AG10803 (cell line): Measurements from ENCODE around the gene MISP3.

Experiments used
- DNase-seq: peaks from one replicate; pipeline ENCODE4 v3.0.0; 2010; ENCODE audit warnings: low read depth
- H3K4me3 ChIP-seq: 2 replicates; pipeline ENCODE4 v1.5.1; 2011; ENCODE audit warnings: mild to moderate bottlenecking, low read length, control low read depth
- TF ChIP-seq, protein P1 (sequence below): conservative IDR thresholded peaks from 2 replicates; pipeline ENCODE4 v1.5.1; 2011; ENCODE audit warnings: mild to moderate bottlenecking, low read length, control low read depth, inconsistent platforms

MISP3 gene

DNA sequence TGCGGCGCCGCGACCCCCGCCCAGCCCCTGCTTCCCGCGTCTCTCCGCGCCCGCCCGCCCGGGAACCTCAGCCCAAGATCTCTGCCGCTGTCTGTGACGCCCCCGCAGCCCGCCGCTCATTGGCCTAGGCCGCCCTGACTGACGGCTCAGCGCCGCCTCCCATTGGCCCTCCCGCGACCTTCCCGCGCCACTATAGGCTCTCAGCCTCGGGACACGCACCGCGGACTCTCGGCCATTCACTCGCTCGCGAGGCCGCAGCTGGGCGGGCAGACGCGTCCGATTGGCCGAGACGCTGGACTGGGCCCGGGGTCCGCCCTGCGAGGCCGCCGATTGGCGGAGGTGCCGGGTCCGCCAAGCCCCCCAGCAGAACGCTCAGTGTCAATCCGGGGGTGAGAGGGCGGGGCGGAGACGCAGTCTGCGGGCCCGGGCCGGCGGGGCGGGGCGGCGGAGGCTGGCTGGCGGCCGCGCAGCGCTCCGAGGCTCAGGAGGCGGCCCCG, 45.1 kb downstream of the MISP3 start, which contains the start of gene PRKACA:
TSS of gene PRKACA (minus strand) at position 95 of the 497 bp plus-strand sequence. CDS start 215 bp downstream, outside the sequence.
- peak within 1 kb of the TSS; percentile 79 for H3K4me3 ChIP-seq
- peak; percentile 99 for DNase-seq
- TF ChIP-seq, protein P1, sequence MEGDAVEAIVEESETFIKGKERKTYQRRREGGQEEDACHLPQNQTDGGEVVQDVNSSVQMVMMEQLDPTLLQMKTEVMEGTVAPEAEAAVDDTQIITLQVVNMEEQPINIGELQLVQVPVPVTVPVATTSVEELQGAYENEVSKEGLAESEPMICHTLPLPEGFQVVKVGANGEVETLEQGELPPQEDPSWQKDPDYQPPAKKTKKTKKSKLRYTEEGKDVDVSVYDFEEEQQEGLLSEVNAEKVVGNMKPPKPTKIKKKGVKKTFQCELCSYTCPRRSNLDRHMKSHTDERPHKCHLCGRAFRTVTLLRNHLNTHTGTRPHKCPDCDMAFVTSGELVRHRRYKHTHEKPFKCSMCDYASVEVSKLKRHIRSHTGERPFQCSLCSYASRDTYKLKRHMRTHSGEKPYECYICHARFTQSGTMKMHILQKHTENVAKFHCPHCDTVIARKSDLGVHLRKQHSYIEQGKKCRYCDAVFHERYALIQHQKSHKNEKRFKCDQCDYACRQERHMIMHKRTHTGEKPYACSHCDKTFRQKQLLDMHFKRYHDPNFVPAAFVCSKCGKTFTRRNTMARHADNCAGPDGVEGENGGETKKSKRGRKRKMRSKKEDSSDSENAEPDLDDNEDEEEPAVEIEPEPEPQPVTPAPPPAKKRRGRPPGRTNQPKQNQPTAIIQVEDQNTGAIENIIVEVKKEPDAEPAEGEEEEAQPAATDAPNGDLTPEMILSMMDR = no peak

DNA sequence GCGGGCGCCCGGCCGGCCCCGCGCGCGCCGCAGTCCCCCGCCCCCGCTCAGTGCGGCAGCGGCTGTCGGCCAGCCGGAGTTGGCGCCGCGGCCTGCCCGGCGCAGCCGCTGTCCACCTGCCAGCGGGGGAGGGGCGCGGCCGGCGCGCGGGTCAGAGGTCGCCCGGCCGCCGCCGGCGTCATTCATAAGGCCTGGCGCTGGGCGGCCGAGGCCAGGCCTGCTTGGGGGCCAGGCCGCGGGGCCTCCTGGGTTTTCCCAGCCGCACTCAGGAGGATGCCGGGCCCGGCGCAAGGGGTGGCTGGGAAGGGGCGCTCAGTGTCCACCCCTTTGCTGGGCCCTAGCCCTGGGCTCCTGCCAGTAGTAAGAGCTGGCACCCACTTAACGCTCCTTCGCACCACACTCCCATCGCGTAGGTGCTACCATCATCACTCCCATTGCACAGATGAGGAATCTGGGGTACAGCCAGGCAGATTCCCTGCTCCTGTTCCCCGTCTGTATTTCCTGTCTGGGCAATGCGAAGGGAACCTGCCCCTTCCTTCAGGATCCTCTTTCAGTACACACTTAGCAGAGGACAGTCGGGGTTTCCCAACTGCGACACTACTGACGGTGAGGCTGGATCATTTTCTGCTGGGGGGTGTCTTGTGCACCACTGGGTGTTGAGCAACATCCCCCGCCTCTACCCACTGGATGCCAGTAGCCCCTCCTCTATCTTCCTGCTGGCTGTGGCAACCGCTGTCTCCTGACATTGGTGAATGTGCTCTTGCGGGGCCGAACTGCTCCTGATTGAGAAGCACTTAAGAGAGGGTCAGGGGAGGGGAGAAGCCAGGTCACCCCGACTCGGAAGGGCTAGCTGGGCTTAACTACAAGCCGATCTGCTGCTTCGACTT, 45.8 kb downstream of the MISP3 start:
- DNase-seq = peak; percentile 91
- peak overlapping the region; percentile 66 for H3K4me3 ChIP-seq
- TF ChIP-seq, protein P1 = no peak

GRCh38 chr19:14119146-14119545, 46.6 kb downstream of the MISP3 start:
- TF ChIP-seq, protein P1 = no peak
- DNase-seq = no peak
- H3K4me3 ChIP-seq = peak overlapping the region; percentile 66

DNA sequence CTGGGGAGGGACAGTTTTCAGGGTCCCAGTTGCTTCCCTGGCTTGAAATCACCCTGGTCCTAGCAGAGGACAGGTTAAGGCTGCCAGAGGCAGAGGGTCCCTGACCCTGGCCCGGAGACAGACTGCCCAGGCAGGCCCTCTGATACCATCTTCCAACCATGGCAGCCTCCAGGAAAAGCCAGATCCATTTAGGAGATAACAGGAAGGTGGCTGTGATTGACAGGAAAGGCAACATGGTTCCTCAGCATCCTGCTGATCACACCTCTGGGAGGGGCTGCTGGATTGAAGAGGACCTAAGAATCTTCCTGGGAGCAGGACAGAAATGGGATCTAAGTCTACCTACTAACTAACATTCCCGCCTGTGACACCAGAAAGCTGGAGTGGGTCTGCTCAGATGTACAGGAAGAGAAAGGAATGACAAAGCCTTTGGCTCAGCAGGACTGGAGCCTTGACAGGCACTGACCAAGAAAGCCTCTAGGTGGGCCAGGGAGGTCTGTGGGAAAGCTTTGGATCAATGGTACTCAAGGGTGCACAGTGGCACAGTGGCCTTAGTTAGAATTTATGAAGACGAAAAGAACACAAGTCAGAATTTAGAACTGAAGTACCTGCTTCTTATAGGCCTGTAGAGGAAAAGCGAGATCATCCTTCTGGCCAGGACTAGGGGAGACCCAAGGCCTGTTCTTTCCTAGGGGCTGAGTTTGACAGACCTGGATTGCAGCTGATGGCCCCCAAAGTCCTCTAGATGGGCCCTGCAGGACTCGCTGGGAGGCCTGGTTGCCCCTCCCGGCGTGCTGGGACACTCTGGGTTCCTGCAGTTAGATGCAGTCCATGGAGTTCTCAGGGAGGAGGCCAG, 47.3 kb downstream of the MISP3 start:
- no peak for DNase-seq
- TF ChIP-seq, protein P1 = no peak
- no peak overlapping the region for H3K4me3 ChIP-seq

GRCh38 chr19:14120497-14120780, 47.9 kb downstream of the MISP3 start:
- TF ChIP-seq, protein P1 = no peak
- no peak for DNase-seq
- H3K4me3 ChIP-seq = no peak overlapping the region

- no peak for DNase-seq
- no peak overlapping the region for H3K4me3 ChIP-seq
- TF ChIP-seq, protein P1 = no peak
Observed at GRCh38 chr19:14122924-14123323, 50.3 kb downstream of the MISP3 start.
